Kidney (tissue), 22 donors: ENCODE data around the gene LRRC4C. TPM values are rescaled to one million over a fixed set of nuclear protein-coding genes. Genes with fewer than 3 reads are reported as not detected.

Experiments
- DNase-seq, 5 donors: peaks; one replicate each; pipeline ENCODE4 v3.0.0-alpha.2; 2013 to 2020
- FAIRE-seq: peaks from 2 replicates; lab custom pipeline; 2012; peaks lifted over from hg19 to GRCh38; lab: Jason Lieb, UNC
- H3K27ac ChIP-seq, 2 donors: one replicate each; pipeline ENCODE4 v1.7.0; 2013; ENCODE audit warnings: low read depth in 2 of 2, low read length in 2 of 2, inconsistent platforms in 1 of 2
- H3K27me3 ChIP-seq: one replicate; pipeline ENCODE4 v1.7.1; 2013; ENCODE audit warnings: low read length, inconsistent platforms; ENCODE audit not compliant: control insufficient read depth, insufficient read depth
- H3K36me3 ChIP-seq, 3 donors: one replicate each; pipeline versions ENCODE4 v1.7.0 to v1.7.1; 2013; ENCODE audit warnings: low read length in 3 of 3, control low read depth in 1 of 3, inconsistent platforms in 1 of 3; ENCODE audit not compliant: insufficient read depth in 3 of 3, control insufficient read depth in 2 of 3
- H3K4me1 ChIP-seq, 3 donors: one replicate each; pipeline versions ENCODE4 v1.7.0 to v1.7.1; 2013; ENCODE audit warnings: low read length in 3 of 3, inconsistent platforms in 1 of 3, low read depth in 1 of 3; ENCODE audit not compliant: control insufficient read depth in 2 of 3, insufficient read depth in 2 of 3
- H3K4me3 ChIP-seq, 3 donors: one replicate each; pipeline versions ENCODE4 v1.7.0 to v1.8.1; 2013; ENCODE audit warnings: low read length in 3 of 3, control low read depth in 1 of 3, inconsistent platforms in 1 of 3
- H3K9ac ChIP-seq, 3 donors: one replicate each; pipeline versions ENCODE4 v1.7.0 to v1.7.1; 2013; ENCODE audit warnings: low read length in 3 of 3, control low read depth in 1 of 3, inconsistent platforms in 1 of 3
- H3K9me3 ChIP-seq, 3 donors: one replicate each; pipeline versions ENCODE4 v1.7.0 to v1.7.1; 2013; ENCODE audit warnings: low read length in 3 of 3, control low read depth in 1 of 3, inconsistent platforms in 1 of 3; ENCODE audit not compliant: control insufficient read depth in 2 of 3, insufficient read depth in 1 of 3
- intact Hi-C: fragments of 100-400 bp; cut with DNase I; formaldehyde crosslinking; loops from one replicate; pipeline ENCODE4 v1.11.1; 2022
- long read RNA-seq, 10 donors: library from polyadenylated mRNA in 1 of 10; unstranded in 1 of 10; transcript quantifications; one replicate each; pipeline ENCODE4 v2.0.0 and lab custom pipeline, GENCODE V29; 2021 to 2026
- polyA plus RNA-seq: library from polyadenylated mRNA; stranded (reverse); fragments of 350-450 nt; fragmentation: Illumina TruSeq; extraction: RNeasy Lipid Tissue Mini Kit (QIAGEN cat#74804); gene quantifications from one replicate; pipeline ENCODE4 v1.2.3, GENCODE V29; 2014; ENCODE audit warnings: low read depth, low replicate concordance; ENCODE audit not compliant: insufficient read depth
- total RNA-seq: library from RNA; stranded (reverse); fragmentation: NEBNext Ultra II Directional; extraction: Animal tissue kit (Norgen Biotek cat#: 25700); gene quantifications from one replicate; pipeline ENCODE4 v1.2.1, GENCODE V29; 2021
- TF ChIP-seq, protein P1 (sequence below): IDR thresholded peaks from 3 replicates; pipeline ENCODE4 v1.5.1; 2012; ENCODE audit warnings: mild to moderate bottlenecking, moderate library complexity, borderline replicate concordance; ENCODE audit not compliant: insufficient read depth; ENCODE audit errors: extremely low read depth
- donor health status: control.
- donor health status: control.
- donor health status: control.
- donor health status: control.
- donor health status: control.
- donor health status: DM: yes; HTN: yes; CAD: no.
- donor health status: Normal renal cell carcinoma (clear cell type).

Gene LRRC4C
- total RNA-seq (1.6 TPM), polyA plus RNA-seq (0.26 TPM)
- long read RNA-seq, donor 1, full-length matches to known transcripts: 2 of 2 reads
- long read RNA-seq, donor 1, partial matches to known transcripts: 0 of 2 reads
- long read RNA-seq, donor 1, other reads (novel, unspliced or antisense): 0 of 2 reads
- long read RNA-seq, donor 2, partial matches to known transcripts: 0 of 1 reads
- long read RNA-seq, donor 2, other reads (novel, unspliced or antisense): 0 of 1 reads
- long read RNA-seq, donor 3, partial matches to known transcripts: 0 of 1 reads
- long read RNA-seq, donor 3, other reads (novel, unspliced or antisense): 0 of 1 reads
- long read RNA-seq, donor 4, partial matches to known transcripts: 0 of 1 reads
- long read RNA-seq, donor 4, other reads (novel, unspliced or antisense): 0 of 1 reads
- long read RNA-seq, donor 5: 0 reads
- long read RNA-seq, donor 6, full-length matches to known transcripts: 2 of 2 reads
- long read RNA-seq, donor 6, partial matches to known transcripts: 0 of 2 reads
- long read RNA-seq, donor 6, other reads (novel, unspliced or antisense): 0 of 2 reads
- long read RNA-seq, donor 7, partial matches to known transcripts: 0 of 1 reads
- long read RNA-seq, donor 7, other reads (novel, unspliced or antisense): 1 of 1 reads
- long read RNA-seq, donor 8: 0 reads
- long read RNA-seq, donor 9: 0 reads
- long read RNA-seq, donor 10, full-length matches to known transcripts: 2 of 2 reads
- long read RNA-seq, donor 10, partial matches to known transcripts: 0 of 2 reads
- long read RNA-seq, donor 10, other reads (novel, unspliced or antisense): 0 of 2 reads

DNA sequence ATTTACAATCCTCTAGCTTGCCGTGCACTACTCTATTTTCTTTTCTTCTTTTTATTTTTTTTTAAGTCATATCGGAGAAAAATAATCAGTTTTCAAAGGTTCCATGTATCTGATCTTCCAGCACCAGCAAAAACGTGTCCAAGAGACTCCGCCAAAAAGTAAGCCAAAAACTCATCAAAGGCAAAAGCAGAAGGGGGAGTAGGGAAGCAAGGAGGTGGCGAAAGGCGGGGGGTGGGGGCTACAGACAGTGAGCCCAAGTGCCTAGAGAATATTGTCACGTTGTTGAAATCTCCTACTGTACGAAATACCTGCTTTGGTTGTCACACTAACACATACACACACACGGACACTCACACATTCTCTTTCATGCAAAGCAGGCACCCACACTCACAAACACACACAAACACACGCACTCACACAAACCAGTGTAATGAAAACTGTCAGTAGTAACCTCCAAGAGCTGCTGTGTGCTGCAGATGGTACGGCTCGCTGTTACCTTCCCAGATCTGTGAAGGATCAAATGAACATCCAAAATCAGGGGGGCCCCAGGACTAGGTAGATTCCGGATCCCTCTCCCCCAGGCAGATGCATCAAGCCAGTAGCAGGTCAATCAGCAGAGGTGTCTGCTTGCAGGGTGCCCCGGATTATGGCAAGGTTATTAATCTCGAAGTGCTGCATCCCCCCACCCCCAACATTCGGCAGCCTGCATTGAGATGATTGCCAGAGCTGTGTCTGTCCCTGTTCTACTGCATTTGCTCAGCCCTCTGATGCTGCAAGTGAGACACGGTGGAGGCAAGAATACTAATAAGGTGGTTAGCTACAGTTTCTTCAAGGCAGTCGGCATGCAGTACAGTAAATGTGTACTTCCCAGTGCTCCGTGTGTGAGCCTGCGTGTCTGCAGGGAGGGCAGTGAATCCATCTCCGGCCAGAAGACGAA, at the start of gene LRRC4C:
Gene LRRC4C, minus strand, starts transcription at position 188 of the 937 bp plus-strand sequence.
- H3K27ac ChIP-seq: no peak within 1 kb of the TSS

DNA sequence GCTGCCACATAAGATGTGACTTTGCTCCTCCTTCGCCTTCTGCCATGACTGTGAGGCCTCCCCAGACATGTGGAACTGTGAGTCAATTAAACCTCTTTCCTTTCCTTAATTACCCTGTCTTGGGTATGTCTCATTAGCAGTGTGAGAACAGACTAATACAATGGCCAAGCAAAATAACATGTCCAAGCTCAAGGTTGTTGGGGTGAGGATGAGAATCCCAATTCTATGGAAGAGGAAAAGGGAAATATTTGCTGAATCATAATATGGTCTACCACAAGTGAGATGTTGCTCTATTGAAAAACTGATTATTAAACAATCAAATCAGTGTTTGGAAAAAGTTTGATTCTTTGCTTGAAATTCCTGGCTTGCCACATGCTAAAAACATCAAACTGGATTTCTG, 48.7 kb upstream of the LRRC4C start:
- FAIRE-seq: no peak
- intact Hi-C loops: no loop called here

More for the DNA sequence above, at the start of gene LRRC4C:
- peak in 4 of 5 donors; percentile 22 to 38 (median 26) for DNase-seq
- Histone ChIP-seq H3K9ac (peak within 1 kb of the TSS in 1 of 3 donors; percentile 67), H3K36me3 (no peaks in the 10 kb centered on the region), H3K4me1 (no peaks in the 10 kb centered on the region), H3K27me3 (no peaks in the 10 kb centered on the region), H3K9me3 (no peaks in the 10 kb centered on the region), H3K4me3 (peak within 1 kb of the TSS in 2 of 3 donors; percentile 4 to 78)
- TF ChIP-seq, protein P1, sequence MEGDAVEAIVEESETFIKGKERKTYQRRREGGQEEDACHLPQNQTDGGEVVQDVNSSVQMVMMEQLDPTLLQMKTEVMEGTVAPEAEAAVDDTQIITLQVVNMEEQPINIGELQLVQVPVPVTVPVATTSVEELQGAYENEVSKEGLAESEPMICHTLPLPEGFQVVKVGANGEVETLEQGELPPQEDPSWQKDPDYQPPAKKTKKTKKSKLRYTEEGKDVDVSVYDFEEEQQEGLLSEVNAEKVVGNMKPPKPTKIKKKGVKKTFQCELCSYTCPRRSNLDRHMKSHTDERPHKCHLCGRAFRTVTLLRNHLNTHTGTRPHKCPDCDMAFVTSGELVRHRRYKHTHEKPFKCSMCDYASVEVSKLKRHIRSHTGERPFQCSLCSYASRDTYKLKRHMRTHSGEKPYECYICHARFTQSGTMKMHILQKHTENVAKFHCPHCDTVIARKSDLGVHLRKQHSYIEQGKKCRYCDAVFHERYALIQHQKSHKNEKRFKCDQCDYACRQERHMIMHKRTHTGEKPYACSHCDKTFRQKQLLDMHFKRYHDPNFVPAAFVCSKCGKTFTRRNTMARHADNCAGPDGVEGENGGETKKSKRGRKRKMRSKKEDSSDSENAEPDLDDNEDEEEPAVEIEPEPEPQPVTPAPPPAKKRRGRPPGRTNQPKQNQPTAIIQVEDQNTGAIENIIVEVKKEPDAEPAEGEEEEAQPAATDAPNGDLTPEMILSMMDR: no peak
- FAIRE-seq: no peak
- intact Hi-C loops: no loop called here

DNA sequence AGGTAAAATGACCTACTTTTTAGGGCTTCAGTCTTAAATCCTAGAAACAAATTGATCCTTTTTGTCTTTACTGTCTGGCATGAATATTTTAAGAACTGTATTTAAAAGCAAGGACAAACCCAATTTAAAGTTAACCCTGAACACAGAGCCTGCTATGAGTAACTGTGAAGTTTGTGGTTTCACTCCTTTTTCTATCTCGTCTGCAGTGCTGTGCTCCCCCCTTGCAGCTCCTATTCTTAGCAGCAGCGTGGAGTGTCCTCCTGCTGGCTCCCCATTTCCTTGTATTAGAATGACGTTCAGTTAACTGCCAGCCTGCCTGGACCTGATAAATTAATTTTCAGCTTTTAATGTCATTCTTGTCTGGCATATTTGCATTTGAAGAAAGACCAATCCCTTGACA, 40.0 kb upstream of the LRRC4C start:
- H3K4me1 ChIP-seq: no peaks in the 10 kb centered on the region
- DNase-seq: no peak
- no peak overlapping the region for H3K9ac ChIP-seq
- H3K27ac ChIP-seq: no peak overlapping the region
- no peaks in the 10 kb centered on the region for H3K9me3 ChIP-seq
- no peaks in the 10 kb centered on the region for H3K36me3 ChIP-seq
- intact Hi-C loops: no loop called here
- no peak for FAIRE-seq
- H3K4me3 ChIP-seq: no peak overlapping the region
- TF ChIP-seq, protein P1: no peak
- H3K27me3 ChIP-seq: no peaks in the 10 kb centered on the region

More for the DNA sequence above, 48.7 kb upstream of the LRRC4C start:
- DNase-seq: no peak
- H3K4me3 ChIP-seq: no peak overlapping the region
- no peaks in the 10 kb centered on the region for H3K4me1 ChIP-seq
- H3K27ac ChIP-seq: no peak overlapping the region
- H3K36me3 ChIP-seq: no peaks in the 10 kb centered on the region
- H3K9ac ChIP-seq: no peak overlapping the region
- no peaks in the 10 kb centered on the region for H3K9me3 ChIP-seq
- H3K27me3 ChIP-seq: no peaks in the 10 kb centered on the region
- TF ChIP-seq, protein P1: no peak
